ENCODE measurements around the gene SLC18B1. TPM values are rescaled to one million over a fixed set of nuclear protein-coding genes. Genes with fewer than 3 reads are reported as not detected.

The SLC18B1 gene
- total and polyA plus RNA-seq, 9 donors: 3.2 to 15.2 (median 9.7) TPM

DNA sequence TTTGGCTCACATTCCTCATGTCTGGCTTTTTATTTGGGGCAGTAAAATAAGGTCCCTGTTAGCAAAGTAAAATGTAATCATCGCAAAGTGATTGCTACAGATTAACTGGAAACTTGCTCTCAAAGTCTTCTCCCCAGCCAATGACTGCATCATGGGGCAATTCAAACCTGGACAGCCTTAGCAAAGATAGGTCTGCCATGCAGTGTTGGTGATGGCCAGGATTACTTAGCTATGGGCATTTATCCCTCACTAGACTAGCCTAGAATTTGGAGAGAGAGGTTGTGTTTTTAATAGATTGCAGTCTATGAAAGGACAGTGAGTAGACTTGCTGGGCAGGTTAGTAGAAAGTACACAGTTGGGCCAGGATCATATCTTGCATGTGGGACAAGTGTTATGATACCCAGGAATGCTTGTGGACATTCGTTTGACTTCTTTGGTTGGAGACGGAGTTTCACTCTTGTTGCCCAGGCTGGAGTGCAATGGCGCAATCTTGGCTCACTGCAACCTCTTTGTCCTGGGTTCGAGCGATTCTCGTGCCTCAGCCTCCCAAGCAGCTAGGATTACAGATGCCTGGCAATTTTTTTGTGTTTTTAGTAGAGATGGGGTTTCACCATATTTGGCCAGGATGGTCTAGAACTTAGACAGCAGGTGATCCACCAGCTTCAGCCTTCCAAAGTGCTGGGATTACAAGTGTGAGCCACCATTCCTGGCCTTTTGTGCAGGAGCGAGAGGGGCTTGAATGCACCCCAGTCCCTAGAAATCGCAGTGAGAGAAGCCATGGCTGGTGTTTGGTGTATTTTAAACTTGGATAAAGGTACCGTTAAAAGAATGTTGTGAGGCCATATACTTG lies 19.3 kb upstream of the SLC18B1 start:
- no peak overlapping the region for H3K4me3 ChIP-seq
- WGBS, 3 donors: 86 to 93% (median 90%) methylated on average over 10 of the region's 10 CpGs
- TF ChIP-seq EP300 (IDR thresholded peaks at IDR 0.05) (no peak), CTCF (IDR thresholded peaks at IDR 0.05) (no peak)
- H3K4me1 ChIP-seq (ENCODE audit: insufficient read depth): peaks cover 8% of the 10 kb centered on the region
- H3K9me3 ChIP-seq: no peaks in the 10 kb centered on the region
- no peaks in the 10 kb centered on the region for H3K27me3 ChIP-seq
- no peak overlapping the region for H3K27ac ChIP-seq
- no peak for DNase-seq
- H3K36me3 ChIP-seq: no peaks in the 10 kb centered on the region
- intact Hi-C loops (cut with DNase I): loop anchor here in 1 of 4 donors (10.0 kb wide), 1 partner anchor 1077 kb away; no protein-coding TSS in a partner anchor

DNA sequence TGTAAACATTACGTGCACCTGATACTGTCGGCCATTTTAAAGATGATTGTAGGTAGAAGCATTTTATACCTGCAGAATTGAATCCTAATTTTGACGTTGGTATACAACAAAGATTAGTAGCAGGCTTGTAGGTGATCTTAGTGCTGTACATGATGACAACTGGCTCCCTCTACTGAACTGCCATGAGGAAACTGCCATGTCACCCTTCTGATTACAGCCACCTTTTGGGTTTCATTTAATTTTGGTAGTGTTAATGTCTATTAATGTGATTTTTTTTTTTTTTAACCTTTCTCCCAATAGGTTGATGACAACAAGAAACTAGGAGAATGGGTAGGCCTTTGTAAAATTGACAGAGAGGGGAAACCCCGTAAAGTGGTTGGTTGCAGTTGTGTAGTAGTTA lies 18.2 kb upstream of the SLC18B1 start:
- TF ChIP-seq CTCF (IDR thresholded peaks at IDR 0.05): no peak
- no peak for TF ChIP-seq POLR2A (IDR thresholded peaks at IDR 0.05)
- TF ChIP-seq EP300 (IDR thresholded peaks at IDR 0.05): no peak
- H3K9me3 ChIP-seq: no peaks in the 10 kb centered on the region
- H3K4me1 ChIP-seq (ENCODE audit: insufficient read depth): peaks cover 10% of the 10 kb centered on the region
- intact Hi-C loops (cut with DNase I): loop anchor here in 1 of 4 donors (10.0 kb wide), 1 partner anchor 1078 kb away; no protein-coding TSS in a partner anchor
- H3K27ac ChIP-seq: no peak overlapping the region
- H3K27me3 ChIP-seq: no peaks in the 10 kb centered on the region
- H3K36me3 ChIP-seq: no peaks in the 10 kb centered on the region
- 54 to 70% (median 68%) methylated on average over 4 of the region's 4 CpGs for WGBS, 3 donors
- H3K4me3 ChIP-seq: no peak overlapping the region
- DNase-seq: no peak

- intact Hi-C loops (cut with DNase I): loop anchor here in 1 of 4 donors (10.0 kb wide), 1 partner anchor 1080 kb away; no protein-coding TSS in a partner anchor
- no peaks in the 10 kb centered on the region for H3K9me3 ChIP-seq
- TF ChIP-seq EP300 (IDR thresholded peaks at IDR 0.05): no peak
- no peak for TF ChIP-seq CTCF (IDR thresholded peaks at IDR 0.05)
- no peak for TF ChIP-seq POLR2A (IDR thresholded peaks at IDR 0.05)
- no peaks in the 10 kb centered on the region for H3K36me3 ChIP-seq
- peaks cover 10% of the 10 kb centered on the region for H3K4me1 ChIP-seq (ENCODE audit: insufficient read depth)
- no peaks in the 10 kb centered on the region for H3K27me3 ChIP-seq
- H3K4me3 ChIP-seq: peak overlapping the region; percentile 62
- 0 to 1% (median 1%) methylated on average over 27 of the region's 27 CpGs for WGBS, 3 donors
- peak overlapping the region in 1 of 2 donors; percentile 22 for H3K27ac ChIP-seq
- DNase-seq: no peak
Measured at GRCh38 chr6:132814716-132815570, 16.5 kb upstream of the SLC18B1 start.

GRCh38 chr6:132813173-132813856 lies 14.9 kb upstream of the SLC18B1 start:
- Histone ChIP-seq H3K4me3 (peak overlapping the region; percentile 62), H3K27ac (peak overlapping the region; percentile 47 to 83), H3K36me3 (no peaks in the 10 kb centered on the region), H3K27me3 (no peaks in the 10 kb centered on the region), H3K4me1 (ENCODE audit: insufficient read depth) (peaks cover 10% of the 10 kb centered on the region), H3K9me3 (no peaks in the 10 kb centered on the region)
- intact Hi-C loops (cut with DNase I): loop anchor here in 1 of 4 donors (10.0 kb wide), 1 partner anchor 1081 kb away; no protein-coding TSS in a partner anchor
- TF ChIP-seq EP300 (IDR thresholded peaks at IDR 0.05) (no peak), CTCF (IDR thresholded peaks at IDR 0.05) (no peak), POLR2A (IDR thresholded peaks at IDR 0.05) (no peak)
- 0 to 1% (median 1%) methylated on average over 27 of the region's 27 CpGs for WGBS, 3 donors
- DNase-seq: peak; percentile 25 to 55 (median 46)
